CD4-positive, alpha-beta memory T cell (primary cell): ENCODE measurements around the gene CACNA1B. TPM values are rescaled to one million over a fixed set of nuclear protein-coding genes. Genes with fewer than 3 reads are reported as not detected.

Source experiments
- CTCF ChIA-PET: fragments of 350-600 bp; sonication (Branson Sonifier 250); formaldehyde crosslinking; loops from one replicate; lab custom pipeline; 2021; ENCODE audit warnings: inconsistent platforms; ENCODE audit not compliant: partially characterized antibody; lab: Charles Lee
- POLR2A ChIA-PET: fragments of 350-600 bp; sonication (Branson Sonifier 250); formaldehyde crosslinking; loops from one replicate; lab custom pipeline; 2021; ENCODE audit not compliant: partially characterized antibody; lab: Charles Lee
- DNase-seq, 5 donors: peaks; one replicate each; pipeline versions ENCODE4 v3.0.0 to v3.0.0-alpha.2; 2020 to 2022; ENCODE audit warnings: mixed read lengths in 1 of 5
- H3K27ac ChIP-seq: one replicate; pipeline ENCODE4 v1.7.0; 2013; ENCODE audit warnings: low read depth, low read length
- H3K27me3 ChIP-seq: 2 replicates; pipeline ENCODE4 v1.7.0; 2013; ENCODE audit warnings: mild to moderate bottlenecking, low read length, moderate library complexity; ENCODE audit not compliant: insufficient read depth
- H3K36me3 ChIP-seq: 2 replicates; pipeline ENCODE4 v1.7.0; 2013; ENCODE audit warnings: mild to moderate bottlenecking, low read length, moderate library complexity; ENCODE audit not compliant: insufficient read depth
- H3K4me1 ChIP-seq: 2 replicates; pipeline ENCODE4 v1.7.0; 2013; ENCODE audit warnings: mild to moderate bottlenecking, low read length, moderate library complexity; ENCODE audit not compliant: insufficient read depth
- H3K4me3 ChIP-seq, 2 donors: one replicate each; pipeline ENCODE4 v1.7.0; 2013; ENCODE audit warnings: low read length in 2 of 2, mild to moderate bottlenecking in 1 of 2
- H3K9me3 ChIP-seq, 2 donors: one replicate each; pipeline ENCODE4 v1.7.0; 2013; ENCODE audit warnings: low read length in 2 of 2, control low read depth in 1 of 2; ENCODE audit not compliant: control insufficient read depth in 1 of 2
- H3K27ac Mint-ChIP-seq, 7 donors: one replicate each; pipeline ENCODE4 v1.8.0; 2020 to 2021; ENCODE audit warnings: mixed read lengths in 7 of 7, mild to moderate bottlenecking in 6 of 7, inconsistent platforms in 3 of 7, moderate library complexity in 3 of 7
- H3K27me3 Mint-ChIP-seq, 2 donors: one replicate each; pipeline ENCODE4 v1.8.0; 2020 to 2021; ENCODE audit warnings: mixed read lengths in 2 of 2
- H3K36me3 Mint-ChIP-seq, 2 donors: one replicate each; pipeline ENCODE4 v1.8.0; 2020 to 2021; ENCODE audit warnings: mixed read lengths in 2 of 2, inconsistent platforms in 1 of 2, mild to moderate bottlenecking in 1 of 2
- H3K4me1 Mint-ChIP-seq, 4 donors: one replicate each; pipeline ENCODE4 v1.8.0; 2020 to 2021; ENCODE audit warnings: mixed read lengths in 4 of 4, mild to moderate bottlenecking in 1 of 4
- H3K4me3 Mint-ChIP-seq, 8 donors: one replicate each; pipeline ENCODE4 v1.8.0; 2020 to 2021; ENCODE audit warnings: mixed read lengths in 8 of 8, mild to moderate bottlenecking in 7 of 8, moderate library complexity in 6 of 8, inconsistent platforms in 3 of 8
- H3K9me3 Mint-ChIP-seq, 8 donors: one replicate each; pipeline ENCODE4 v1.8.0; 2020 to 2021; ENCODE audit warnings: mixed read lengths in 8 of 8, mild to moderate bottlenecking in 5 of 8, inconsistent platforms in 3 of 8, moderate library complexity in 1 of 8
- intact Hi-C: fragments of 100-400 bp; cut with micrococcal nuclease; formaldehyde crosslinking; loops from one replicate; pipeline ENCODE4 v1.15.1; 2023
- polyA plus RNA-seq, 2 donors: library from polyadenylated mRNA; unstranded; fragments of 300-500 nt; fragmentation: Illumina TruSeq; gene quantifications; one replicate each; pipeline ENCODE4 v1.2.3, GENCODE V29; 2021
- total RNA-seq, 2 experiments: library from RNA; stranded (reverse); gene quantifications; one replicate each; pipeline ENCODE4 v1.2.3, GENCODE V29; 2021

Gene CACNA1B
- total and polyA plus RNA-seq, 4 experiments from 2014 or later, result not detected

- Mint-ChIP-seq H3K27ac (no peak overlapping the region), H3K4me1 (no peaks in the 10 kb centered on the region), H3K9me3 (no peaks in the 10 kb centered on the region), H3K36me3 (no peaks in the 10 kb centered on the region), H3K4me3 (no peak overlapping the region), H3K27me3 (peaks cover 3 to 9% of the 10 kb centered on the region in 2 donors)
- ChIA-PET CTCF (no interaction called here), POLR2A (no interaction called here)
- Histone ChIP-seq H3K4me1 (no peaks in the 10 kb centered on the region), H3K36me3 (no peaks in the 10 kb centered on the region), H3K9me3 (no peaks in the 10 kb centered on the region), H3K4me3 (no peak overlapping the region), H3K27me3 (no peaks in the 10 kb centered on the region), H3K27ac (no peak overlapping the region)
- intact Hi-C loops, result no loop called here
- DNase-seq, result no peak
Measured at GRCh38 chr9:138062196-138062595, 184.6 kb downstream of the CACNA1B start.

GRCh38 chr9:138063033-138063432, 185.5 kb downstream of the CACNA1B start:
- Mint-ChIP-seq H3K27ac (no peak overlapping the region), H3K36me3 (no peaks in the 10 kb centered on the region), H3K4me1 (no peaks in the 10 kb centered on the region), H3K4me3 (no peak overlapping the region), H3K27me3 (peaks cover 3 to 10% of the 10 kb centered on the region in 2 donors), H3K9me3 (no peaks in the 10 kb centered on the region)
- H3K4me1 ChIP-seq, result no peaks in the 10 kb centered on the region
- no peaks in the 10 kb centered on the region for H3K9me3 ChIP-seq
- POLR2A ChIA-PET, result no interaction called here
- intact Hi-C loops, result no loop called here
- no peak overlapping the region for H3K4me3 ChIP-seq
- H3K36me3 ChIP-seq, result no peaks in the 10 kb centered on the region
- CTCF ChIA-PET, result no interaction called here
- no peak overlapping the region for H3K27ac ChIP-seq
- no peak for DNase-seq
- H3K27me3 ChIP-seq, result no peaks in the 10 kb centered on the region

- no peak for DNase-seq
- ChIA-PET POLR2A (no interaction called here), CTCF (no interaction called here)
- Mint-ChIP-seq H3K4me3 (no peak overlapping the region), H3K4me1 (no peaks in the 10 kb centered on the region), H3K27ac (no peak overlapping the region), H3K36me3 (no peaks in the 10 kb centered on the region), H3K9me3 (no peaks in the 10 kb centered on the region), H3K27me3 (peaks cover 3 to 10% of the 10 kb centered on the region in 2 donors)
- Histone ChIP-seq H3K27me3 (no peaks in the 10 kb centered on the region), H3K4me1 (no peaks in the 10 kb centered on the region), H3K36me3 (no peaks in the 10 kb centered on the region), H3K4me3 (no peak overlapping the region), H3K9me3 (no peaks in the 10 kb centered on the region), H3K27ac (no peak overlapping the region)
- intact Hi-C loops, result no loop called here
Measured at GRCh38 chr9:138063785-138064184, 186.2 kb downstream of the CACNA1B start.

- Mint-ChIP-seq H3K27me3 (peaks cover 3 to 10% of the 10 kb centered on the region in 2 donors), H3K4me1 (no peaks in the 10 kb centered on the region), H3K4me3 (no peak overlapping the region), H3K27ac (no peak overlapping the region), H3K9me3 (no peaks in the 10 kb centered on the region), H3K36me3 (no peaks in the 10 kb centered on the region)
- Histone ChIP-seq H3K4me3 (no peak overlapping the region), H3K9me3 (no peaks in the 10 kb centered on the region), H3K4me1 (no peaks in the 10 kb centered on the region), H3K36me3 (no peaks in the 10 kb centered on the region), H3K27me3 (no peaks in the 10 kb centered on the region), H3K27ac (no peak overlapping the region)
- intact Hi-C loops, result no loop called here
- no peak for DNase-seq
- ChIA-PET CTCF (no interaction called here), POLR2A (no interaction called here)
Measured at GRCh38 chr9:138064547-138064946, 187.0 kb downstream of the CACNA1B start.

- Histone ChIP-seq H3K4me1 (no peaks in the 10 kb centered on the region), H3K4me3 (no peak overlapping the region), H3K27ac (no peak overlapping the region), H3K27me3 (no peaks in the 10 kb centered on the region), H3K9me3 (no peaks in the 10 kb centered on the region), H3K36me3 (no peaks in the 10 kb centered on the region)
- Mint-ChIP-seq H3K36me3 (no peaks in the 10 kb centered on the region), H3K9me3 (no peaks in the 10 kb centered on the region), H3K27me3 (peaks cover 3 to 11% of the 10 kb centered on the region in 2 donors), H3K4me3 (no peak overlapping the region), H3K27ac (no peak overlapping the region), H3K4me1 (no peaks in the 10 kb centered on the region)
- no peak for DNase-seq
- POLR2A ChIA-PET, result no interaction called here
- CTCF ChIA-PET, result no interaction called here
- intact Hi-C loops, result no loop called here
Measured at GRCh38 chr9:138065287-138065686, 187.7 kb downstream of the CACNA1B start.

- Histone ChIP-seq H3K4me3 (no peak overlapping the region), H3K9me3 (no peaks in the 10 kb centered on the region), H3K4me1 (no peaks in the 10 kb centered on the region), H3K36me3 (no peaks in the 10 kb centered on the region), H3K27me3 (no peaks in the 10 kb centered on the region), H3K27ac (no peak overlapping the region)
- POLR2A ChIA-PET, result no interaction called here
- H3K27me3 Mint-ChIP-seq, result peaks cover 6 to 10% of the 10 kb centered on the region in 2 donors
- no peaks in the 10 kb centered on the region for H3K4me1 Mint-ChIP-seq
- H3K27ac Mint-ChIP-seq, result no peak overlapping the region
- no peak overlapping the region for H3K4me3 Mint-ChIP-seq
- DNase-seq, result no peak
- intact Hi-C loops, result no loop called here
- no peaks in the 10 kb centered on the region for H3K36me3 Mint-ChIP-seq
- CTCF ChIA-PET, result no interaction called here
- no peaks in the 10 kb centered on the region for H3K9me3 Mint-ChIP-seq
Measured at GRCh38 chr9:138066049-138066448, 188.5 kb downstream of the CACNA1B start.

GRCh38 chr9:138067613-138068367, 190.2 kb downstream of the CACNA1B start:
- CTCF ChIA-PET, result no interaction called here
- no peak for DNase-seq
- POLR2A ChIA-PET, result no interaction called here
- H3K27me3 ChIP-seq, result no peaks in the 10 kb centered on the region
- intact Hi-C loops, result no loop called here
- no peaks in the 10 kb centered on the region for H3K9me3 ChIP-seq
- no peaks in the 10 kb centered on the region for H3K4me1 Mint-ChIP-seq
- H3K9me3 Mint-ChIP-seq, result no peaks in the 10 kb centered on the region
- H3K27ac ChIP-seq, result no peak overlapping the region
- H3K4me1 ChIP-seq, result no peaks in the 10 kb centered on the region
- peak overlapping the region in 1 of 8 donors; percentile 21 for H3K4me3 Mint-ChIP-seq
- no peaks in the 10 kb centered on the region for H3K36me3 Mint-ChIP-seq
- H3K4me3 ChIP-seq, result no peak overlapping the region
- H3K27me3 Mint-ChIP-seq, result peaks cover 8 to 13% of the 10 kb centered on the region in 2 donors
- no peaks in the 10 kb centered on the region for H3K36me3 ChIP-seq
- no peak overlapping the region for H3K27ac Mint-ChIP-seq
